Activated CD8-positive, alpha-beta T cell treated with anti-CD3 and anti-CD28 coated beads for 36 hours (primary cell): ENCODE data around the gene ZNF580. TPM values are rescaled to one million over a fixed set of nuclear protein-coding genes. Genes with fewer than 3 reads are reported as not detected.

Experiments
- ATAC-seq: fragments of 200-7000 bp; cut with Tn5 transposase; one replicate; pipeline ENCODE4 v1.10.0; 2021; ENCODE audit warnings: mild to moderate bottlenecking, moderate library complexity
- CTCF ChIA-PET: fragments of 350-600 bp; sonication (Branson Sonifier 250); formaldehyde crosslinking; loops from one replicate; lab custom pipeline; 2021; ENCODE audit warnings: antibody characterized with exemption; lab: Charles Lee
- POLR2A ChIA-PET: fragments of 350-600 bp; sonication (Branson Sonifier 250); formaldehyde crosslinking; loops from one replicate; lab custom pipeline; 2021; ENCODE audit warnings: antibody characterized with exemption; lab: Charles Lee
- DNase-seq: peaks from one replicate; pipeline ENCODE4 v3.0.0-alpha.2; 2020
- H3K27ac Mint-ChIP-seq: one replicate; pipeline ENCODE4 v1.8.0; 2021; ENCODE audit warnings: mild to moderate bottlenecking, mixed read lengths
- H3K27me3 Mint-ChIP-seq: one replicate; pipeline ENCODE4 v1.8.0; 2021; ENCODE audit warnings: mixed read lengths
- H3K36me3 Mint-ChIP-seq: one replicate; pipeline ENCODE4 v1.8.0; 2021; ENCODE audit warnings: low read depth, mixed read lengths
- H3K4me1 Mint-ChIP-seq: one replicate; pipeline ENCODE4 v1.8.0; 2021; ENCODE audit warnings: low read depth, mixed read lengths
- H3K4me3 Mint-ChIP-seq: one replicate; pipeline ENCODE4 v1.8.0; 2021; ENCODE audit warnings: mild to moderate bottlenecking, moderate library complexity, mixed read lengths
- H3K9me3 Mint-ChIP-seq: one replicate; pipeline ENCODE4 v1.8.0; 2021; ENCODE audit warnings: mixed read lengths
- intact Hi-C: fragments of 100-400 bp; cut with micrococcal nuclease; formaldehyde crosslinking; loops from one replicate; pipeline ENCODE4 v1.10.0; 2022
- total RNA-seq, 2 experiments: library from RNA; stranded (reverse); gene quantifications; one replicate each; pipeline ENCODE4 v1.2.3, GENCODE V29; 2021
- TF ChIP-seq, protein P1 (sequence below): fragments of 200-600 bp; IDR thresholded peaks from one replicate; pipeline ENCODE4 v1.8.0; 2022; ENCODE audit warnings: antibody characterized with exemption, mild to moderate bottlenecking

Gene ZNF580
- total RNA-seq, 2 experiments from 2014 or later, result 24.8 to 26.2 TPM

DNA sequence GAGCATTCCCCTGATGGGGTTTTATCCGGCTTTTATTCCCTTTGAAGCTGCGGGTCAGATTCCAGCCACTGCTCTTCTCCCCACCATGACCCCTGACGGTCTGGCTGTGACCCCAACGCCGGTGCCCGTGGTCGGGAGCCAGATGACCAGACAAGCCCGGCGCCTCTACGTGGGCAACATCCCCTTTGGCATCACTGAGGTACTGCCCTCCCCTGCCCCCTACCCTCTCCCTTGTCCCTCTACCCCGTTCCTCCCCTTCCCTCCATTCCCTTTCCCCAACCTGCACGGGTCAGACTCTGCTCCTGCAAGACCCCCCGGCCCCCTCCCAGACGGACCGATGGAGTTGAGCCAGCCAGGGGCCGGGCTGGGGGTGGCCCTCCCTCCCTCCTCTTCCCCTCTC is 20.2 kb downstream of the ZNF580 start:
- Mint-ChIP-seq H3K36me3 (peaks cover 65% of the 10 kb centered on the region), H3K27me3 (no peaks in the 10 kb centered on the region), H3K4me1 (peaks cover 38% of the 10 kb centered on the region), H3K27ac (no peak overlapping the region), H3K9me3 (no peaks in the 10 kb centered on the region), H3K4me3 (no peak overlapping the region)
- intact Hi-C loops, result no loop called here
- DNase-seq, result no peak
- TF ChIP-seq, protein P1, sequence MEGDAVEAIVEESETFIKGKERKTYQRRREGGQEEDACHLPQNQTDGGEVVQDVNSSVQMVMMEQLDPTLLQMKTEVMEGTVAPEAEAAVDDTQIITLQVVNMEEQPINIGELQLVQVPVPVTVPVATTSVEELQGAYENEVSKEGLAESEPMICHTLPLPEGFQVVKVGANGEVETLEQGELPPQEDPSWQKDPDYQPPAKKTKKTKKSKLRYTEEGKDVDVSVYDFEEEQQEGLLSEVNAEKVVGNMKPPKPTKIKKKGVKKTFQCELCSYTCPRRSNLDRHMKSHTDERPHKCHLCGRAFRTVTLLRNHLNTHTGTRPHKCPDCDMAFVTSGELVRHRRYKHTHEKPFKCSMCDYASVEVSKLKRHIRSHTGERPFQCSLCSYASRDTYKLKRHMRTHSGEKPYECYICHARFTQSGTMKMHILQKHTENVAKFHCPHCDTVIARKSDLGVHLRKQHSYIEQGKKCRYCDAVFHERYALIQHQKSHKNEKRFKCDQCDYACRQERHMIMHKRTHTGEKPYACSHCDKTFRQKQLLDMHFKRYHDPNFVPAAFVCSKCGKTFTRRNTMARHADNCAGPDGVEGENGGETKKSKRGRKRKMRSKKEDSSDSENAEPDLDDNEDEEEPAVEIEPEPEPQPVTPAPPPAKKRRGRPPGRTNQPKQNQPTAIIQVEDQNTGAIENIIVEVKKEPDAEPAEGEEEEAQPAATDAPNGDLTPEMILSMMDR, result no peak
- ChIA-PET POLR2A (interaction anchor here (1.0 kb wide), 1 partner anchor 11 kb away, joined by 4 read pairs; no protein-coding TSS in a partner anchor), CTCF (no interaction called here)
- no peak for ATAC-seq

GRCh38 chr19:55661826-55662225 is 21.0 kb downstream of the ZNF580 start:
- peak overlapping the region; percentile 61 for H3K27ac Mint-ChIP-seq
- ChIA-PET POLR2A (no interaction called here), CTCF (interaction anchor here (1.6 kb wide), 1 partner anchor 10 kb away, joined by 5 read pairs; no protein-coding TSS in a partner anchor)
- no peak overlapping the region for H3K4me3 Mint-ChIP-seq
- DNase-seq (no peak), ATAC-seq (no peak)
- no peaks in the 10 kb centered on the region for H3K9me3 Mint-ChIP-seq
- H3K36me3 Mint-ChIP-seq, result peaks cover 62% of the 10 kb centered on the region
- intact Hi-C loops, result no loop called here
- TF ChIP-seq, protein P1, result no peak
- peaks cover 41% of the 10 kb centered on the region for H3K4me1 Mint-ChIP-seq
- H3K27me3 Mint-ChIP-seq, result no peaks in the 10 kb centered on the region

DNA sequence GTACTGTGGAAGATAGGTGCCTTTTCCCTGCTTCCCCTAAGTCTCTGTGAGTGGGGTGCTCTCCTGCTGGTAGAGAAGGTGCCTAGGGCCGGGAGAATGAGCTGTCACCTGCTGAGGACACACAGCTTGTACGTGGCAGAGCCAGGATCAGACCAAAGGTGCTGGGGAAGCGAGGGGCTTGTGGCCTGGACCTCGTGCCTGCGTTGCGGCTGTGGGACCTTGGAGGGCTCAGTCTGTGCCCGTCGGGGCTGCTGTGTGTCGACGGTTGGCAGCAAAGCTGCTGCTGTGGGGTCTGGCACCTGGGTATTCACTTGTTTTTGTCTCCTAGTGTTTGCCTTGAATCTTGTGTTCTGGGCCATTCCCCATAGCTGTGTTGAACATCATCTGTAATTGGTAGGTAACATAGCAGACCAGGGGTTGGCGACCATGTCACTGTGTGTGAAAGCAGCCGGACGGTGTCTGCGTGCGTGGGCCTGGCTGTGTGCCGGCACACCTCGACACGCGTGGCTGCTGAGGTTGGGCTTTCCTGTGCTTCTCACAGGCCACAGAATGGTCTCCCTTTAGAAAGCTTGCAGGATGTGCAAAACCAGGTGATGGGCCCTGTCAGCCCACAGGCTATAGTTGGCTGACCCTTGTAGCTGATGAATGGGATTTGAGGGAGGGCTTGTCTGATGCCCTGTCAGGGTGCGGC is 23.2 kb downstream of the ZNF580 start:
- Mint-ChIP-seq H3K9me3 (no peaks in the 10 kb centered on the region), H3K4me3 (no peak overlapping the region), H3K27ac (no peak overlapping the region), H3K27me3 (no peaks in the 10 kb centered on the region), H3K4me1 (peaks cover 24% of the 10 kb centered on the region), H3K36me3 (peaks cover 62% of the 10 kb centered on the region)
- ChIA-PET CTCF (no interaction called here), POLR2A (interaction anchor here (1.0 to 2.2 kb wide), 3 partner anchors 8 to 13 kb away, joined by 3 to 7 read pairs (median 6); no protein-coding TSS in a partner anchor)
- ATAC-seq (no peak), DNase-seq (no peak)
- intact Hi-C loops, result no loop called here
- TF ChIP-seq, protein P1, result no peak

- Mint-ChIP-seq H3K4me1 (peaks cover 23% of the 10 kb centered on the region), H3K9me3 (no peaks in the 10 kb centered on the region), H3K27ac (peak overlapping the region; percentile 34), H3K4me3 (no peak overlapping the region), H3K27me3 (no peaks in the 10 kb centered on the region), H3K36me3 (peaks cover 62% of the 10 kb centered on the region)
- intact Hi-C loops, result no loop called here
- TF ChIP-seq, protein P1, result no peak
- ChIA-PET CTCF (interaction anchor here (1.2 kb wide), 1 partner anchor 10 kb away, joined by 3 read pairs; no protein-coding TSS in a partner anchor), POLR2A (interaction anchor here (1.1 to 7.5 kb wide), 5 partner anchors 9 to 19 kb away, joined by 4 to 57 read pairs (median 5); partner anchors contain the start of genes CCDC106 and U2AF2)
- ATAC-seq, result no peak
- DNase-seq, result no peak
Observed at GRCh38 chr19:55666343-55667005, 25.7 kb downstream of the ZNF580 start.
